Activated CD4-positive, alpha-beta T cell treated with anti-CD3 and anti-CD28 coated beads, Interleukin-2, amount 10 ng/mL, durations not matched to agents 24 days and 14 days (primary cell): Measurements from ENCODE around the gene TMUB1. TPM values are rescaled to one million over a fixed set of nuclear protein-coding genes. Genes with fewer than 3 reads are reported as not detected.

ENCODE experiments used
- DNase-seq: peaks from one replicate; pipeline ENCODE4 v3.0.0; 2022
- H3K27ac Mint-ChIP-seq: one replicate; pipeline ENCODE4 v1.8.0; 2022; ENCODE audit warnings: mild to moderate bottlenecking, mixed read lengths
- H3K27me3 Mint-ChIP-seq: one replicate; pipeline ENCODE4 v1.8.0; 2022; ENCODE audit warnings: mixed read lengths
- H3K36me3 Mint-ChIP-seq: one replicate; pipeline ENCODE4 v1.8.0; 2022; ENCODE audit warnings: low read depth, mild to moderate bottlenecking, mixed read lengths
- H3K4me1 Mint-ChIP-seq: one replicate; pipeline ENCODE4 v1.8.0; 2021; ENCODE audit warnings: mixed read lengths
- H3K4me3 Mint-ChIP-seq: one replicate; pipeline ENCODE4 v1.8.0; 2022; ENCODE audit warnings: mild to moderate bottlenecking, moderate library complexity, mixed read lengths
- H3K9me3 Mint-ChIP-seq: one replicate; pipeline ENCODE4 v1.8.0; 2021; ENCODE audit warnings: mixed read lengths
- intact Hi-C: fragments of 100-400 bp; cut with micrococcal nuclease; formaldehyde crosslinking; loops from one replicate; pipeline ENCODE4 v1.15.1; 2023
- total RNA-seq: library from RNA; stranded (reverse); gene quantifications from 2 replicates; pipeline ENCODE4 v1.2.3, GENCODE V29; 2022

Gene TMUB1
- total RNA-seq, 1 donor from 2014 or later: 59.2 TPM

- H3K36me3 Mint-ChIP-seq: peaks cover 5% of the 10 kb centered on the region
- no peak overlapping the region for H3K27ac Mint-ChIP-seq
- H3K4me3 Mint-ChIP-seq: no peak overlapping the region
- H3K27me3 Mint-ChIP-seq: peaks cover 13% of the 10 kb centered on the region
- no peaks in the 10 kb centered on the region for H3K9me3 Mint-ChIP-seq
- intact Hi-C loops: loop anchor here (2.0 to 10.0 kb wide), 4 partner anchors 21 to 1465 kb away; partner anchors contain the start of gene ZNF775
- DNase-seq: no peak
- peaks cover 20% of the 10 kb centered on the region for H3K4me1 Mint-ChIP-seq
Measured at GRCh38 chr7:151089893-151090730, 6.8 kb upstream of the TMUB1 start.

GRCh38 chr7:151088856-151089699 lies 5.8 kb upstream of the TMUB1 start:
- H3K27me3 Mint-ChIP-seq: peaks cover 18% of the 10 kb centered on the region
- peaks cover 5% of the 10 kb centered on the region for H3K36me3 Mint-ChIP-seq
- peaks cover 23% of the 10 kb centered on the region for H3K4me1 Mint-ChIP-seq
- intact Hi-C loops: loop anchor here (2.0 to 10.0 kb wide), 4 partner anchors 22 to 1464 kb away; partner anchors contain the start of gene ZNF775
- H3K9me3 Mint-ChIP-seq: no peaks in the 10 kb centered on the region
- no peak for DNase-seq
- H3K27ac Mint-ChIP-seq: peak overlapping the region; percentile 74
- peak overlapping the region; percentile 74 for H3K4me3 Mint-ChIP-seq

- Mint-ChIP-seq H3K27ac (no peak overlapping the region), H3K9me3 (no peaks in the 10 kb centered on the region), H3K27me3 (peaks cover 18% of the 10 kb centered on the region), H3K4me1 (peaks cover 25% of the 10 kb centered on the region), H3K36me3 (peaks cover 5% of the 10 kb centered on the region), H3K4me3 (peak overlapping the region; percentile 74)
- no peak for DNase-seq
- intact Hi-C loops: loop anchor here (2.0 to 10.0 kb wide), 4 partner anchors 23 to 1463 kb away; partner anchors contain the start of gene ZNF775
Measured at GRCh38 chr7:151088019-151088855, 4.9 kb upstream of the TMUB1 start.

- intact Hi-C loops: loop anchor here (2.0 to 10.0 kb wide), 4 partner anchors 23 to 1463 kb away; partner anchors contain the start of gene ZNF775
- DNase-seq: peak; percentile 82
- Mint-ChIP-seq H3K27ac (peak overlapping the region; percentile 63), H3K4me1 (peaks cover 29% of the 10 kb centered on the region), H3K9me3 (no peaks in the 10 kb centered on the region), H3K27me3 (peaks cover 18% of the 10 kb centered on the region), H3K4me3 (peak overlapping the region; percentile 87), H3K36me3 (peaks cover 9% of the 10 kb centered on the region)
Measured at GRCh38 chr7:151087245-151088018, 4.1 kb upstream of the TMUB1 start.

GRCh38 chr7:151086802-151087244 lies 3.5 kb upstream of the TMUB1 start:
- no peak for DNase-seq
- peaks cover 18% of the 10 kb centered on the region for H3K27me3 Mint-ChIP-seq

GRCh38 chr7:151085691-151086620 lies 2.7 kb upstream of the TMUB1 start, which contains the start of gene AGAP3:
Gene AGAP3 (plus strand): TSS chr7:151086475. CDS start chr7:151086742, 267 bp downstream.
- intact Hi-C loops: loop anchor here (10.0 kb wide), 3 partner anchors 711 to 1461 kb away; partner anchors contain the start of gene ZNF775

More at GRCh38 chr7:151086802-151087244, 3.5 kb upstream of the TMUB1 start:
- Mint-ChIP-seq H3K9me3 (no peaks in the 10 kb centered on the region), H3K36me3 (peaks cover 11% of the 10 kb centered on the region), H3K4me1 (peaks cover 32% of the 10 kb centered on the region), H3K4me3 (peak overlapping the region; percentile 87), H3K27ac (peak overlapping the region; percentile 88)
- intact Hi-C loops: loop anchor here (10.0 kb wide), 3 partner anchors 712 to 1462 kb away; partner anchors contain the start of gene ZNF775

GRCh38 chr7:151085329-151085690 lies 2.0 kb upstream of the TMUB1 start:
- H3K4me3 Mint-ChIP-seq: peak overlapping the region; percentile 90
- intact Hi-C loops: loop anchor here (10.0 kb wide), 3 partner anchors 711 to 1461 kb away; partner anchors contain the start of gene ZNF775

More at GRCh38 chr7:151085691-151086620, 2.7 kb upstream of the TMUB1 start, which contains the start of gene AGAP3:
- DNase-seq: peak; percentile 88
- no peaks in the 10 kb centered on the region for H3K9me3 Mint-ChIP-seq
- H3K27ac Mint-ChIP-seq: peak within 1 kb of the TSS; percentile 91
- peak within 1 kb of the TSS; percentile 90 for H3K4me3 Mint-ChIP-seq
- H3K27me3 Mint-ChIP-seq: peaks cover 18% of the 10 kb centered on the region
- H3K36me3 Mint-ChIP-seq: peaks cover 11% of the 10 kb centered on the region
- H3K4me1 Mint-ChIP-seq: peaks cover 32% of the 10 kb centered on the region

GRCh38 chr7:151083824-151084160 lies 499 bp upstream of the TMUB1 start:
- DNase-seq: no peak
- peak overlapping the region; percentile 76 for H3K27ac Mint-ChIP-seq
- peaks cover 15% of the 10 kb centered on the region for H3K27me3 Mint-ChIP-seq
- peaks cover 15% of the 10 kb centered on the region for H3K36me3 Mint-ChIP-seq
- peak overlapping the region; percentile 95 for H3K4me3 Mint-ChIP-seq
- intact Hi-C loops: loop anchor here (1.0 to 10.0 kb wide), 6 partner anchors 55 to 1459 kb away; partner anchors contain the start of genes ABCB8, ABCF2 and ZNF775
- no peaks in the 10 kb centered on the region for H3K9me3 Mint-ChIP-seq
- H3K4me1 Mint-ChIP-seq: peaks cover 34% of the 10 kb centered on the region

More at GRCh38 chr7:151085329-151085690, 2.0 kb upstream of the TMUB1 start:
- no peaks in the 10 kb centered on the region for H3K9me3 Mint-ChIP-seq
- peaks cover 18% of the 10 kb centered on the region for H3K27me3 Mint-ChIP-seq
- H3K4me1 Mint-ChIP-seq: peaks cover 32% of the 10 kb centered on the region
- no peak for DNase-seq
- peak overlapping the region; percentile 91 for H3K27ac Mint-ChIP-seq
- peaks cover 13% of the 10 kb centered on the region for H3K36me3 Mint-ChIP-seq

- Mint-ChIP-seq H3K36me3 (peaks cover 19% of the 10 kb centered on the region), H3K9me3 (no peaks in the 10 kb centered on the region), H3K27me3 (peaks cover 13% of the 10 kb centered on the region), H3K4me1 (peaks cover 33% of the 10 kb centered on the region), H3K27ac (peak overlapping the region; percentile 90), H3K4me3 (peak overlapping the region; percentile 95)
- DNase-seq: no peak
- intact Hi-C loops: loop anchor here (1.0 to 10.0 kb wide), 6 partner anchors 54 to 1458 kb away; partner anchors contain the start of genes ABCB8, ABCF2 and ZNF775
Measured at GRCh38 chr7:151082141-151083070, 887 bp downstream of the TMUB1 start.
